HepG2 (cell line): ENCODE measurements around the gene CS. TPM values are rescaled to one million over a fixed set of nuclear protein-coding genes. Genes with fewer than 3 reads are reported as not detected.
A peak's percentile ranks its signal among the peaks of the same experiment; 100 is the strongest.

ENCODE experiments used
- ARNT2 ChIP-seq: sonication (generic); formaldehyde crosslinking; IDR thresholded peaks from 2 replicates; pipeline ENCODE4 v1.8.0; 2022; ENCODE audit warnings: mild to moderate bottlenecking, low read depth, missing genetic modification reagents, moderate library complexity
- BCL6 ChIP-seq: IDR thresholded peaks from 2 replicates; pipeline ENCODE4 v1.6.1; 2016; ENCODE audit warnings: missing genetic modification reagents, missing compliant biosample characterization
- CTCF ChIP-seq: sonication (generic); formaldehyde crosslinking; IDR thresholded peaks from 2 replicates; pipeline ENCODE4 v1.5.0; 2020; ENCODE audit warnings: mild to moderate bottlenecking, missing genetic modification reagents, moderate library complexity
- MIER2 ChIP-seq: IDR thresholded peaks from 2 replicates; pipeline ENCODE4 v1.6.1; 2016; ENCODE audit warnings: missing biosample characterization, missing genetic modification reagents
- SAP130 ChIP-seq: IDR thresholded peaks from 2 replicates; pipeline ENCODE4 v1.6.1; 2016; ENCODE audit warnings: low read depth
- ZBTB2 ChIP-seq: sonication (generic); formaldehyde crosslinking; IDR thresholded peaks from 2 replicates; pipeline ENCODE4 v1.8.0; 2022; ENCODE audit warnings: low read depth, missing genetic modification reagents
- ZHX2 ChIP-seq, 2 experiments: sonication (generic) in 1 of 2; formaldehyde crosslinking in 1 of 2; IDR thresholded peaks; 2 replicates each; pipeline versions ENCODE4 v1.6.1 to v1.9.0; 2014 to 2022; ENCODE audit warnings: antibody characterized with exemption in 1 of 2, borderline replicate concordance in 1 of 2, inconsistent platforms in 1 of 2, low read depth in 1 of 2, missing genetic modification reagents in 1 of 2
- ZNF430 ChIP-seq: sonication (generic); formaldehyde crosslinking; IDR thresholded peaks from 2 replicates; pipeline ENCODE4 v1.9.0; 2021; ENCODE audit warnings: mild to moderate bottlenecking, missing genetic modification reagents
- ZNF530 ChIP-seq: sonication (generic); formaldehyde crosslinking; IDR thresholded peaks from 2 replicates; pipeline ENCODE4 v1.5.0; 2020; ENCODE audit warnings: low read depth, mild to moderate bottlenecking, missing genetic modification reagents
- ZNF563 ChIP-seq: sonication (generic); formaldehyde crosslinking; IDR thresholded peaks from 2 replicates; pipeline ENCODE4 v1.8.0; 2022; ENCODE audit warnings: mild to moderate bottlenecking, moderate library complexity, missing genetic modification reagents
- polyA plus RNA-seq, 8 experiments: library from polyadenylated mRNA; depleted of rRNA in 3 of 8; stranded (reverse) in 7 of 8; unstranded in 1 of 8; fragments of >200 nt; fragmentation: Illumina TruSeq in 4 of 8; extraction: Trizol in 4 of 8; gene quantifications; 2 replicates each; pipeline versions ENCODE4 v1.2.1 to v1.2.3, GENCODE V29; 2011 to 2016; ENCODE audit warnings: low read depth in 4 of 8, missing spikeins in 1 of 8, mixed read lengths in 1 of 8; ENCODE audit not compliant: insufficient read depth in 1 of 8
- total RNA-seq, 5 experiments: library from RNA; depleted of rRNA; stranded (reverse); fragments of >200 nt; fragmentation: Illumina TruSeq; extraction: Trizol; gene quantifications; 2 replicates each; pipeline ENCODE4 v1.2.3, GENCODE V29; 2016; ENCODE audit warnings: low read depth in 1 of 5
- TF ChIP-seq, protein P1 (sequence below): sonication (generic); formaldehyde crosslinking; IDR thresholded peaks from 2 replicates; pipeline ENCODE4 v1.9.0; 2022; ENCODE audit warnings: missing genetic modification reagents, mild to moderate bottlenecking, borderline replicate concordance
- TF ChIP-seq, protein P2 (sequence below): sonication (generic); formaldehyde crosslinking; conservative IDR thresholded peaks from 2 replicates; pipeline ENCODE4 v1.4.0; 2020; ENCODE audit warnings: missing genetic modification reagents
- TF ChIP-seq, protein P3 (sequence below): sonication (generic); formaldehyde crosslinking; IDR thresholded peaks from 2 replicates; pipeline ENCODE4 v1.4.0; 2020; ENCODE audit warnings: missing genetic modification reagents

Gene CS
- total and polyA plus RNA-seq, 2 of the 13 experiments (the other 11 are each of a cell fraction or from before 2014, with no cell fraction given), result 173 to 175 TPM

GRCh38 chr12:56224102-56224701 lies 75.9 kb downstream of the CS start, which contains the start of gene NABP2 (continued):
- TF ChIP-seq ZNF563 (CRISPR knock-in tag) (peak; percentile 75; the same call in 1 of the 2 replicates), ZNF430 (peak; percentile 77; the same call in 1 of the 2 replicates), ARNT2 (CRISPR knock-in tag) (peak; percentile 50; the same call in 1 of the 2 replicates), MIER2 (CRISPR knock-in tag) (peak; percentile 46; the same call in 1 of the 2 replicates), CTCF (CRISPR knock-in tag) (peak; percentile 93), BCL6 (peak; percentile 29; the same call in 1 of the 2 replicates), ZHX2 (IDR thresholded peaks at IDR 0.05; ENCODE audit: low read depth) (peak; percentile 66), ZHX2 (CRISPR knock-in tag; IDR thresholded peaks at IDR 0.05; ENCODE audit: borderline replicate concordance) (no peak), ZBTB2 (CRISPR knock-in tag) (0 out of 2 replicates have a peak, but pooled peaks have one; percentile 42), ZNF530 (CRISPR knock-in tag) (no peak), SAP130 (CRISPR knock-in tag) (peak; percentile 80)
- TF ChIP-seq, protein P1, sequence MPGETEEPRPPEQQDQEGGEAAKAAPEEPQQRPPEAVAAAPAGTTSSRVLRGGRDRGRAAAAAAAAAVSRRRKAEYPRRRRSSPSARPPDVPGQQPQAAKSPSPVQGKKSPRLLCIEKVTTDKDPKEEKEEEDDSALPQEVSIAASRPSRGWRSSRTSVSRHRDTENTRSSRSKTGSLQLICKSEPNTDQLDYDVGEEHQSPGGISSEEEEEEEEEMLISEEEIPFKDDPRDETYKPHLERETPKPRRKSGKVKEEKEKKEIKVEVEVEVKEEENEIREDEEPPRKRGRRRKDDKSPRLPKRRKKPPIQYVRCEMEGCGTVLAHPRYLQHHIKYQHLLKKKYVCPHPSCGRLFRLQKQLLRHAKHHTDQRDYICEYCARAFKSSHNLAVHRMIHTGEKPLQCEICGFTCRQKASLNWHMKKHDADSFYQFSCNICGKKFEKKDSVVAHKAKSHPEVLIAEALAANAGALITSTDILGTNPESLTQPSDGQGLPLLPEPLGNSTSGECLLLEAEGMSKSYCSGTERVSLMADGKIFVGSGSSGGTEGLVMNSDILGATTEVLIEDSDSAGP (CRISPR knock-in tag), result peak; percentile 99
- TF ChIP-seq, protein P2, sequence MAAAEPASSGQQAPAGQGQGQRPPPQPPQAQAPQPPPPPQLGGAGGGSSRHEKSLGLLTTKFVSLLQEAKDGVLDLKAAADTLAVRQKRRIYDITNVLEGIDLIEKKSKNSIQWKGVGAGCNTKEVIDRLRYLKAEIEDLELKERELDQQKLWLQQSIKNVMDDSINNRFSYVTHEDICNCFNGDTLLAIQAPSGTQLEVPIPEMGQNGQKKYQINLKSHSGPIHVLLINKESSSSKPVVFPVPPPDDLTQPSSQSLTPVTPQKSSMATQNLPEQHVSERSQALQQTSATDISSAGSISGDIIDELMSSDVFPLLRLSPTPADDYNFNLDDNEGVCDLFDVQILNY (CRISPR knock-in tag), result peak; percentile 71
- TF ChIP-seq, protein P3, sequence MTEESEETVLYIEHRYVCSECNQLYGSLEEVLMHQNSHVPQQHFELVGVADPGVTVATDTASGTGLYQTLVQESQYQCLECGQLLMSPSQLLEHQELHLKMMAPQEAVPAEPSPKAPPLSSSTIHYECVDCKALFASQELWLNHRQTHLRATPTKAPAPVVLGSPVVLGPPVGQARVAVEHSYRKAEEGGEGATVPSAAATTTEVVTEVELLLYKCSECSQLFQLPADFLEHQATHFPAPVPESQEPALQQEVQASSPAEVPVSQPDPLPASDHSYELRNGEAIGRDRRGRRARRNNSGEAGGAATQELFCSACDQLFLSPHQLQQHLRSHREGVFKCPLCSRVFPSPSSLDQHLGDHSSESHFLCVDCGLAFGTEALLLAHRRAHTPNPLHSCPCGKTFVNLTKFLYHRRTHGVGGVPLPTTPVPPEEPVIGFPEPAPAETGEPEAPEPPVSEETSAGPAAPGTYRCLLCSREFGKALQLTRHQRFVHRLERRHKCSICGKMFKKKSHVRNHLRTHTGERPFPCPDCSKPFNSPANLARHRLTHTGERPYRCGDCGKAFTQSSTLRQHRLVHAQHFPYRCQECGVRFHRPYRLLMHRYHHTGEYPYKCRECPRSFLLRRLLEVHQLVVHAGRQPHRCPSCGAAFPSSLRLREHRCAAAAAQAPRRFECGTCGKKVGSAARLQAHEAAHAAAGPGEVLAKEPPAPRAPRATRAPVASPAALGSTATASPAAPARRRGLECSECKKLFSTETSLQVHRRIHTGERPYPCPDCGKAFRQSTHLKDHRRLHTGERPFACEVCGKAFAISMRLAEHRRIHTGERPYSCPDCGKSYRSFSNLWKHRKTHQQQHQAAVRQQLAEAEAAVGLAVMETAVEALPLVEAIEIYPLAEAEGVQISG (CRISPR knock-in tag), result peak; percentile 97
